GM21515 (cell line): Measurements from ENCODE around the gene RAB34.

ENCODE experiments used
- ATAC-seq: cut with Tn5 transposase; IDR thresholded peaks from one replicate; pipeline ENCODE4 v1.9.1; 2021; ENCODE audit not compliant: unreplicated experiment

Gene RAB34

GRCh38 chr17:28688481-28688880 lies 29.2 kb downstream of the RAB34 start:
- ATAC-seq, result no peak

GRCh38 chr17:28686296-28686695 lies 31.4 kb downstream of the RAB34 start:
- no peak for ATAC-seq

GRCh38 chr17:28685366-28685765 lies 32.3 kb downstream of the RAB34 start:
- no peak for ATAC-seq

- no peak for ATAC-seq
Measured at GRCh38 chr17:28684963-28685362, 32.7 kb downstream of the RAB34 start.

- ATAC-seq, result no peak
Measured at GRCh38 chr17:28682655-28683054, 35.0 kb downstream of the RAB34 start.

- ATAC-seq, result no peak
Measured at GRCh38 chr17:28675980-28676379, 41.7 kb downstream of the RAB34 start.

GRCh38 chr17:28675490-28675889 lies 42.2 kb downstream of the RAB34 start:
- ATAC-seq, result no peak

GRCh38 chr17:28669918-28670317 lies 47.8 kb downstream of the RAB34 start:
- ATAC-seq, result no peak

- no peak for ATAC-seq
Measured at GRCh38 chr17:28667870-28668269, 49.8 kb downstream of the RAB34 start.

- ATAC-seq, result no peak
Measured at GRCh38 chr17:28665994-28666393, 51.7 kb downstream of the RAB34 start.
